Trophoblast cell (in vitro differentiated cells and primary cell): Measurements from ENCODE around the gene CTSO.
"Not testable (repeated sequence)": the region's sequence is repeated elsewhere in the genome, so short reads cannot be mapped to it uniquely, and the experiment has no call there.

Experiments used
- DNase-seq, 2 donors: peaks; one replicate each; pipeline ENCODE4 v3.0.0-alpha.2; 2016
- H2AFZ ChIP-seq: 2 replicates; pipeline ENCODE4 v1.6.1; 2013; ENCODE audit warnings: low read length, moderate library complexity, mild to moderate bottlenecking; ENCODE audit not compliant: insufficient read depth, poor library complexity
- H2AK5ac ChIP-seq: 2 replicates; pipeline ENCODE4 v1.6.1; 2013; ENCODE audit warnings: mild to moderate bottlenecking, low read length
- H2BK120ac ChIP-seq: 2 replicates; pipeline ENCODE4 v1.6.1; 2013; ENCODE audit warnings: low read length, mild to moderate bottlenecking, moderate library complexity; ENCODE audit not compliant: insufficient read depth, poor library complexity
- H2BK12ac ChIP-seq: 2 replicates; pipeline ENCODE4 v1.6.1; 2013; ENCODE audit warnings: mild to moderate bottlenecking, low read length, moderate library complexity
- H2BK5ac ChIP-seq: 2 replicates; pipeline ENCODE4 v1.6.1; 2013; ENCODE audit warnings: low read length, low read depth, moderate library complexity, mild to moderate bottlenecking; ENCODE audit not compliant: poor library complexity
- H3K14ac ChIP-seq: 2 replicates; pipeline ENCODE4 v1.6.1; 2013; ENCODE audit warnings: mild to moderate bottlenecking, low read length
- H3K18ac ChIP-seq: 2 replicates; pipeline ENCODE4 v1.6.1; 2013; ENCODE audit warnings: mild to moderate bottlenecking, low read length
- H3K23ac ChIP-seq: 2 replicates; pipeline ENCODE4 v1.6.1; 2013; ENCODE audit warnings: low read length
- H3K27ac ChIP-seq: 2 replicates; pipeline ENCODE4 v1.5.1; 2013; ENCODE audit warnings: low read depth, mild to moderate bottlenecking, inconsistent platforms, low read length, moderate library complexity
- H3K27me3 ChIP-seq: 2 replicates; pipeline ENCODE4 v1.6.1; 2013; ENCODE audit warnings: inconsistent platforms, mild to moderate bottlenecking, low read length, moderate library complexity; ENCODE audit not compliant: insufficient read depth
- H3K36me3 ChIP-seq, 2 experiments: 1 replicate in 1 of 2; 2 replicates in 1 of 2; pipeline ENCODE4 v1.6.1; 2013; ENCODE audit warnings: low read length in 2 of 2, mild to moderate bottlenecking in 2 of 2, moderate library complexity in 1 of 2; ENCODE audit not compliant: insufficient read depth in 2 of 2, control insufficient read depth in 1 of 2
- H3K4ac ChIP-seq: 2 replicates; pipeline ENCODE4 v1.6.1; 2013; ENCODE audit warnings: low read depth, mild to moderate bottlenecking, low read length, moderate library complexity
- H3K4me1 ChIP-seq, 2 experiments: 1 replicate in 1 of 2; 2 replicates in 1 of 2; pipeline ENCODE4 v1.6.1; 2013; ENCODE audit warnings: low read length in 2 of 2, mild to moderate bottlenecking in 2 of 2, moderate library complexity in 1 of 2; ENCODE audit not compliant: insufficient read depth in 2 of 2, control insufficient read depth in 1 of 2
- H3K4me2 ChIP-seq: 2 replicates; pipeline ENCODE4 v1.6.1; 2013; ENCODE audit warnings: inconsistent platforms, mild to moderate bottlenecking, low read length, moderate library complexity
- H3K4me3 ChIP-seq: 2 replicates; pipeline ENCODE4 v1.5.1; 2013; ENCODE audit warnings: mild to moderate bottlenecking, low read depth, low read length, inconsistent platforms
- H3K79me1 ChIP-seq: one replicate; pipeline ENCODE4 v1.6.1; 2013; ENCODE audit warnings: low read length
- H3K79me2 ChIP-seq: 2 replicates; pipeline ENCODE4 v1.6.1; 2013; ENCODE audit warnings: low read length, mild to moderate bottlenecking; ENCODE audit not compliant: control insufficient read depth, insufficient read depth, poor library complexity
- H3K9ac ChIP-seq: 2 replicates; pipeline ENCODE4 v1.6.1; 2013; ENCODE audit warnings: mild to moderate bottlenecking, low read length
- H3K9me3 ChIP-seq: 2 replicates; pipeline ENCODE4 v1.6.1; 2013; ENCODE audit warnings: low read depth, mild to moderate bottlenecking, control low read depth, inconsistent platforms, low read length; ENCODE audit not compliant: insufficient read depth
- H4K12ac ChIP-seq: 2 replicates; pipeline ENCODE4 v1.6.1; 2013; ENCODE audit warnings: low read depth, mild to moderate bottlenecking, low read length, moderate library complexity
- H4K8ac ChIP-seq: 2 replicates; pipeline ENCODE4 v1.6.1; 2013; ENCODE audit warnings: low read depth, mild to moderate bottlenecking, low read length, moderate library complexity
- H4K91ac ChIP-seq: one replicate; pipeline ENCODE4 v1.6.1; 2013; ENCODE audit warnings: low read depth, mild to moderate bottlenecking, low read length, moderate library complexity
- WGBS: extraction: QIAGEN DNeasy Blood & Tissue Kit; methylation state at CpG from one replicate; pipeline ENCODE4 v1.1.7; 2013; ENCODE audit warnings: missing lambda C conversion rate; ENCODE audit not compliant: insufficient read length, insufficient coverage; ENCODE audit errors: extremely low coverage; 5-methylcytosine and 5-hydroxymethylcytosine counted together

Gene CTSO

DNA sequence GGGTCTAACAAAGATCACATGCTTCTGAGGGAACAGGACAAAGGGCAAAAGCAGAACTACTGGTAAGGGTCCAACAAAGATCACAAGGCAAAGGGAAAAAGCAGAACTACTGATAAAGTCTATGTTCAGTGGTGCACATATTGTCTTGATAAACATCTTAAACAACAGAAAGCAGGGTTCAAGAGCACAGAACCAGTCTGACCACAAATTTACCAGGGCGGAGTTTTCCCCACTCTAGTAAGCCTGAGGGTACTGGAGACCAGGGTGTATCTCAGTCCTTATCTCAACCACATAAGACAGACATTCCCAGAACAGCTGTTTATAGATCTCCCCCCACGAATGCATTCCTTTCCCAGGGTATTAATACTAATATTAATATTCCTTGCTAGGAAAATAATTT lies 55.3 kb downstream of the CTSO start:
- H3K9me3 ChIP-seq, H4K91ac ChIP-seq, H2BK5ac ChIP-seq, H3K4me1 ChIP-seq, H3K4me3 ChIP-seq, H4K8ac ChIP-seq, H3K18ac ChIP-seq, H3K79me1 ChIP-seq, H3K27me3 ChIP-seq, H3K9ac ChIP-seq, H3K14ac ChIP-seq, H2BK12ac ChIP-seq, H3K23ac ChIP-seq, H3K79me2 ChIP-seq, H3K27ac ChIP-seq, H3K4ac ChIP-seq, H4K12ac ChIP-seq, H2AK5ac ChIP-seq, DNase-seq, H3K36me3 ChIP-seq, H3K4me2 ChIP-seq, H2AFZ ChIP-seq, H2BK120ac ChIP-seq: not testable (repeated sequence)
- no CpG with 5 or more reads among the region's 2 CpGs for WGBS

DNA sequence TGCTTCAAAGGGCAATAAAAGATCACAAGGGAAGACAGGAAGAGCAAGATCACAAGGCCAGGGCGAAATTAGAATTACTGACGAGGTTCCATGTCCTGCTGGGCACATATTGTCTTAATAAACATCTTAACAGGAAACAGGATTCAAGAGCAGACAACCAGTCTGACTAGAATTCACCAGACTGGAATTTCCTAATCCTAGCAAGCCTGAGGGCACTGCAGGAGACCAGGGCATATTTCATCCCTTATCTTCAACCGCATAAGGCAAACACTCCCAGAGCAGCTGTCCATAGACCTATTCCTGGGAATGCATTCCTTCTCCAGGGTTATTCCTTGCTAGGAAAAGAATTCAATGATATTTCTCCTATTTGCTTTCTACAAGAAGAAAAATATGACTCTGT lies 62.6 kb downstream of the CTSO start:
- DNase-seq = peak; percentile 73 to 77
- no peak overlapping the region for H4K8ac ChIP-seq
- H3K79me1 ChIP-seq = no peaks in the 10 kb centered on the region
- no peak overlapping the region for H4K12ac ChIP-seq
- no peak overlapping the region for H3K23ac ChIP-seq
- no peak overlapping the region for H3K4ac ChIP-seq
- H2BK5ac ChIP-seq = no peak overlapping the region
- no peak overlapping the region for H4K91ac ChIP-seq
- H2AK5ac ChIP-seq = no peak overlapping the region
- H3K9ac ChIP-seq = no peak overlapping the region
- H2BK12ac ChIP-seq = no peak overlapping the region
- H3K18ac ChIP-seq = no peak overlapping the region
- no peak overlapping the region for H3K4me3 ChIP-seq
- H3K79me2 ChIP-seq = no peaks in the 10 kb centered on the region
- H3K9me3 ChIP-seq = peaks cover 1% of the 10 kb centered on the region
- H3K36me3 ChIP-seq = no peaks in the 10 kb centered on the region
- no peak overlapping the region for H2BK120ac ChIP-seq
- no peak overlapping the region for H3K27ac ChIP-seq
- WGBS = no CpG with 5 or more reads among the region's 3 CpGs
- H3K4me1 ChIP-seq = no peaks in the 10 kb centered on the region
- no peak overlapping the region for H3K4me2 ChIP-seq
- H3K27me3 ChIP-seq = no peaks in the 10 kb centered on the region
- H2AFZ ChIP-seq = no peak overlapping the region
- H3K14ac ChIP-seq = no peak overlapping the region

DNA sequence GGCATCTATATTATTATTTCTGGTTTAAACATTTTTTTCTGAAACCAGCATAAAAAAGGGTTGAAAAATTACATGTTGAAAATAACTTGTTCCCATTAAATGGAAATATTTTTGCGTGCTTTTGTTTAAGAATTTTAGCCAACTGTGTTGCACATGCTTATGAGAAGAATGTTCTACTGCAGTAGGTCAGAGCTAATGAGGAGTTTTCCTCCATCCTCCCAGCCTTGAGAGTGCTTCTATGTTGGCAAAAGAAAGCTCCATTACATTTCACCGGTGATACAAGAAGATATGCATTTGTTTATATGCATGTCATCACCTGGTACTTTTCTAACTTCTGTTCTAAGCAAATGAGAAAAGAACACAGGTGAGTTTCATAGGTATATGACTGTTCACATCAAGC lies 63.7 kb downstream of the CTSO start:
- H2BK5ac ChIP-seq = no peak overlapping the region

DNA sequence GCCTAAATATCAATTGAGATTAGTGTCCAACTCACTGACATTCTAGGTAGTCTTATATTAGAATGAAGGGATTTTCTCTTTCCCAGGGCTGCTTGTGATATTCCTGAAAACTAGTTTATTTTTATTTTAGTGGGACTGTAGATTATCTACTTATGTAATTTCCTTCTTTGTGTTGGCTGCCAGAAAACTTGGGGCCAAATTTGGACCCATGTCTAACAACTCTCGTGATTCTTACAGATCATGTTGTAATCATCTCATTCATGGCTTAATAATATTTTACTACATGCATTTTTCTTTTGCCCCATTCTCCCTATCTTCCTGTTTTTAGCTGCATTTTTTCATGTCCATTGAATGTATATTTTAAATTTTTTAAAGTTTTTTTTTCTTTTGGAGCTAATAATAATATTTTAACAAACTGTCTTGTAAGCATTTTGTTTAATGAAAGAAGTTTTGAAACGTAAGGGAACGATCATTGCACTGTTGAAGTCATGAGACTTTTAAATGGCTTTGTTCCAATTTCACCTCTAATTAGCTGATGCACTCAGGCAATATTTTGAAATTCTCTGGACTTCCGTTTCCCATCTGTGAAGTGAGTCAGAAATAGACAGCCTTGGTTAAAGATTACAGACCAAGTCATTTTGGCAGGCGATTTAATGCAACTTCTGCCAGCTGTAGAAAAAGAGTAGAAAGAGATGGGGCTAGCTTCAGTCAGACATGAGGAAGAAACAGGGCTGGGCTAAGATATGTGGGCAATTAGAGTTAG lies 64.5 kb downstream of the CTSO start:
- no peak overlapping the region for H4K12ac ChIP-seq

More for the DNA sequence above, 63.7 kb downstream of the CTSO start:
- H3K27me3 ChIP-seq = no peaks in the 10 kb centered on the region
- no CpG with 5 or more reads among the region's 2 CpGs for WGBS
- no peaks in the 10 kb centered on the region for H3K79me1 ChIP-seq
- H3K9me3 ChIP-seq = peaks cover 1% of the 10 kb centered on the region
- no peaks in the 10 kb centered on the region for H3K79me2 ChIP-seq
- no peak overlapping the region for H4K91ac ChIP-seq
- H3K4me2 ChIP-seq = no peak overlapping the region
- no peak overlapping the region for H3K27ac ChIP-seq
- no peak overlapping the region for H3K4ac ChIP-seq
- H2AK5ac ChIP-seq = no peak overlapping the region
- no peak overlapping the region for H3K23ac ChIP-seq
- no peak overlapping the region for H4K8ac ChIP-seq
- H3K18ac ChIP-seq = no peak overlapping the region
- H3K36me3 ChIP-seq = no peaks in the 10 kb centered on the region
- H3K4me1 ChIP-seq = no peaks in the 10 kb centered on the region
- no peak overlapping the region for H2AFZ ChIP-seq
- no peak overlapping the region for H3K4me3 ChIP-seq
- H2BK120ac ChIP-seq = no peak overlapping the region
- no peak overlapping the region for H4K12ac ChIP-seq
- DNase-seq = no peak
- no peak overlapping the region for H2BK12ac ChIP-seq
- no peak overlapping the region for H3K9ac ChIP-seq
- no peak overlapping the region for H3K14ac ChIP-seq

More for the DNA sequence above, 64.5 kb downstream of the CTSO start:
- Histone ChIP-seq H2BK5ac (no peak overlapping the region), H2AFZ (no peak overlapping the region), H3K27ac (no peak overlapping the region), H3K9ac (no peak overlapping the region), H4K8ac (no peak overlapping the region), H3K4ac (no peak overlapping the region), H3K79me2 (no peaks in the 10 kb centered on the region), H3K4me3 (no peak overlapping the region), H3K4me2 (no peak overlapping the region), H3K36me3 (no peaks in the 10 kb centered on the region), H3K23ac (no peak overlapping the region), H2BK120ac (no peak overlapping the region), H2AK5ac (no peak overlapping the region), H3K27me3 (no peaks in the 10 kb centered on the region), H3K9me3 (peaks cover 1% of the 10 kb centered on the region), H3K4me1 (no peaks in the 10 kb centered on the region), H2BK12ac (no peak overlapping the region), H4K91ac (no peak overlapping the region), H3K79me1 (no peaks in the 10 kb centered on the region), H3K14ac (no peak overlapping the region), H3K18ac (no peak overlapping the region)
- WGBS = no CpG with 5 or more reads among the region's 5 CpGs
- peak in 1 of 2 donors; percentile 23 for DNase-seq
